Panc1 (cell line): Measurements from ENCODE around the gene TACR1. TPM values are rescaled to one million over a fixed set of nuclear protein-coding genes. Genes with fewer than 3 reads are reported as not detected.

Experiments
- ATAC-seq: fragments of 200-7000 bp; cut with Tn5 transposase; 2 replicates; pipeline ENCODE4 v1.9.1; 2020; ENCODE audit warnings: mild to moderate bottlenecking, moderate library complexity
- BruUV-seq: library from RNA; stranded (reverse); fragments of 400-500 nt; replicated peaks from 2 replicates; lab custom pipeline; 2021; lab: Mats Ljungman, UMichigan
- CTCF ChIA-PET: fragments of 300-600 bp; sonication (Branson Sonifier 250); formaldehyde crosslinking; loops from one replicate; lab custom pipeline; 2022; ENCODE audit warnings: antibody characterized with exemption; lab: Charles Lee
- POLR2A ChIA-PET: fragments of 300-600 bp; sonication (Branson Sonifier 250); formaldehyde crosslinking; loops from one replicate; lab custom pipeline; 2022; ENCODE audit warnings: antibody characterized with exemption; lab: Charles Lee
- DNase-seq: peaks from one replicate; pipeline ENCODE4 v3.0.0-alpha.2; 2010; ENCODE audit warnings: low read depth, low spot score
- H3K27ac ChIP-seq: 2 replicates; pipeline ENCODE4 v1.5.1; 2011; ENCODE audit warnings: mild to moderate bottlenecking, low read length, inconsistent platforms
- H3K27me3 ChIP-seq: fragments of 200-500 bp; sonication (Bioruptor generic); 2 replicates; pipeline ENCODE4 v1.6.0; 2014; ENCODE audit warnings: low read length, inconsistent platforms; ENCODE audit not compliant: control insufficient read depth, insufficient read depth
- H3K36me3 ChIP-seq: fragments of 200-500 bp; sonication (Bioruptor generic); 2 replicates; pipeline ENCODE4 v1.5.1; 2014; ENCODE audit warnings: inconsistent platforms, mild to moderate bottlenecking, low read length, moderate library complexity; ENCODE audit not compliant: control insufficient read depth, insufficient read depth
- H3K4me1 ChIP-seq: 2 replicates; pipeline ENCODE4 v1.5.1; 2011; ENCODE audit warnings: inconsistent platforms, mild to moderate bottlenecking, low read length, moderate library complexity; ENCODE audit not compliant: control insufficient read depth, insufficient read depth
- H3K4me3 ChIP-seq, 2 experiments: 2 replicates each; pipeline ENCODE4 v1.5.1; 2011 to 2012; ENCODE audit warnings: low read depth in 2 of 2, low read length in 2 of 2, mild to moderate bottlenecking in 2 of 2, inconsistent platforms in 1 of 2, moderate library complexity in 1 of 2
- H3K9me3 ChIP-seq: fragments of 200-500 bp; sonication (Bioruptor generic); 2 replicates; pipeline ENCODE4 v1.5.1; 2014; ENCODE audit warnings: low read depth, mild to moderate bottlenecking, inconsistent platforms, low read length, moderate library complexity; ENCODE audit not compliant: control insufficient read depth, insufficient read depth
- POLR2AphosphoS5 ChIP-seq: IDR thresholded peaks from 2 replicates; pipeline ENCODE4 v1.6.1; 2012; ENCODE audit warnings: mild to moderate bottlenecking, low read depth, low read length, moderate library complexity
- SIN3A ChIP-seq: IDR thresholded peaks from 2 replicates; pipeline ENCODE4 v1.6.1; 2012; ENCODE audit warnings: low read depth, mild to moderate bottlenecking, low read length, moderate library complexity, borderline replicate concordance; ENCODE audit not compliant: insufficient read depth
- TCF7L2 ChIP-seq: IDR thresholded peaks from 2 replicates; pipeline ENCODE4 v1.6.1; 2011; ENCODE audit warnings: mild to moderate bottlenecking, low read depth, low read length, inconsistent platforms
- in situ Hi-C: cut with HindIII; loops from 2 replicates; pipeline ENCODE4 v1.10.0; 2016; ENCODE audit warnings: low sequenced_read_pairs, low pct_unique_long_range_greater_than_20kb
- intact Hi-C: fragments of 100-400 bp; cut with micrococcal nuclease; formaldehyde crosslinking; loops from one replicate; pipeline ENCODE4 v1.10.0; 2022; ENCODE audit not compliant: unreplicated experiment
- total RNA-seq: library from RNA; stranded (reverse); gene quantifications from one replicate; pipeline ENCODE4 v1.2.1, GENCODE V29; 2021; ENCODE audit not compliant: unreplicated experiment
- TF ChIP-seq, protein P1 (sequence below): fragments of 450-650 bp; IDR thresholded peaks from 2 replicates; pipeline ENCODE4 v1.5.1; 2017; ENCODE audit warnings: mild to moderate bottlenecking
- TF ChIP-seq, protein P2 (sequence below), 2 experiments: IDR thresholded peaks; 2 replicates each; pipeline ENCODE4 v1.6.1; 2011 to 2012; ENCODE audit warnings: low read depth in 2 of 2, control low read depth in 1 of 2, low read length in 1 of 2, mild to moderate bottlenecking in 1 of 2, moderate library complexity in 1 of 2; ENCODE audit not compliant: insufficient read depth in 1 of 2

The TACR1 gene
- total RNA-seq, 1 experiment from 2014 or later: not detected

DNA sequence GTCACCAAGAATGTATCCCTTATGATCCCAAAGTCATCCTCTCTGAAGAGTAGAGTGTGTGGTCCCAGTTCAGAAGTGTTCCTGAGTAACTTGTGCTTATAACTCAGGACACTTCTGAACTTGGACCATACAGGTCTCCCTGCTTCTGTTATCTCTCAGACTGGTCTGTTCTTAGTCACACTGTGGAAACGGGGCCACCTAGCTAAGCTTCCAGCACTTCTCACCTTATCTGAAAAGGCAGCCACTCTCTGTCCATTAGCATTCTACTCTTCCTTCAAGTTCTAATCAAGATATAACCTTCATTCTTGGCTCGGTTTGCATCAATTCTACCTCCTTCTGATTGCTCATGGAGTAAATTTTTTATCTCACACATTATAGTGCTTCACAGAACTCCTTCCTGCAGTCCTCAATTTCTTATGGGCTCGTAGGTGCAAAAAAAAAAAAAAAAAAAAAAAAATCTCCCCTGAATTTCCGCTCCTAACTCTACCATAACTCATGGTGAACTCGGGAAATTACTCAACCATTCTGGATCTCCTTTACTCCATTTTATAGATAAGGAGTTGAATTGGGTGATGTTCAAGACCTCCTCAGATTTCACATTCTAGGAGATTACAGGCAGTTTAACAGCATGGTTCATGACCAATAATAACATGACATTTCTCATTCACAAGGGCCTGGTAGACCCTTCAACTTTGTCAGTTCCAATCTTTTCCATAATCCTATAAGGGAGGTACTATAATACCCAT, 108.4 kb downstream of the TACR1 start:
- intact Hi-C loops: no loop called here
- no peak for ATAC-seq
- no peak for DNase-seq
- ChIA-PET POLR2A (no interaction called here), CTCF (no interaction called here)
- Histone ChIP-seq H3K27ac (no peak overlapping the region), H3K36me3 (no peaks in the 10 kb centered on the region), H3K9me3 (no peaks in the 10 kb centered on the region), H3K4me3 (no peak overlapping the region), H3K27me3 (no peaks in the 10 kb centered on the region; the same call in 1 of the 2 replicates), H3K4me1 (no peaks in the 10 kb centered on the region)
- BruUV-seq: no TSS peak
- in situ Hi-C loops: no loop called here
- TF ChIP-seq, protein P1, sequence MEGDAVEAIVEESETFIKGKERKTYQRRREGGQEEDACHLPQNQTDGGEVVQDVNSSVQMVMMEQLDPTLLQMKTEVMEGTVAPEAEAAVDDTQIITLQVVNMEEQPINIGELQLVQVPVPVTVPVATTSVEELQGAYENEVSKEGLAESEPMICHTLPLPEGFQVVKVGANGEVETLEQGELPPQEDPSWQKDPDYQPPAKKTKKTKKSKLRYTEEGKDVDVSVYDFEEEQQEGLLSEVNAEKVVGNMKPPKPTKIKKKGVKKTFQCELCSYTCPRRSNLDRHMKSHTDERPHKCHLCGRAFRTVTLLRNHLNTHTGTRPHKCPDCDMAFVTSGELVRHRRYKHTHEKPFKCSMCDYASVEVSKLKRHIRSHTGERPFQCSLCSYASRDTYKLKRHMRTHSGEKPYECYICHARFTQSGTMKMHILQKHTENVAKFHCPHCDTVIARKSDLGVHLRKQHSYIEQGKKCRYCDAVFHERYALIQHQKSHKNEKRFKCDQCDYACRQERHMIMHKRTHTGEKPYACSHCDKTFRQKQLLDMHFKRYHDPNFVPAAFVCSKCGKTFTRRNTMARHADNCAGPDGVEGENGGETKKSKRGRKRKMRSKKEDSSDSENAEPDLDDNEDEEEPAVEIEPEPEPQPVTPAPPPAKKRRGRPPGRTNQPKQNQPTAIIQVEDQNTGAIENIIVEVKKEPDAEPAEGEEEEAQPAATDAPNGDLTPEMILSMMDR: no peak
- no peak for TF ChIP-seq TCF7L2
- TF ChIP-seq POLR2AphosphoS5: no peak
- TF ChIP-seq SIN3A: no peak
- TF ChIP-seq, protein P2, sequence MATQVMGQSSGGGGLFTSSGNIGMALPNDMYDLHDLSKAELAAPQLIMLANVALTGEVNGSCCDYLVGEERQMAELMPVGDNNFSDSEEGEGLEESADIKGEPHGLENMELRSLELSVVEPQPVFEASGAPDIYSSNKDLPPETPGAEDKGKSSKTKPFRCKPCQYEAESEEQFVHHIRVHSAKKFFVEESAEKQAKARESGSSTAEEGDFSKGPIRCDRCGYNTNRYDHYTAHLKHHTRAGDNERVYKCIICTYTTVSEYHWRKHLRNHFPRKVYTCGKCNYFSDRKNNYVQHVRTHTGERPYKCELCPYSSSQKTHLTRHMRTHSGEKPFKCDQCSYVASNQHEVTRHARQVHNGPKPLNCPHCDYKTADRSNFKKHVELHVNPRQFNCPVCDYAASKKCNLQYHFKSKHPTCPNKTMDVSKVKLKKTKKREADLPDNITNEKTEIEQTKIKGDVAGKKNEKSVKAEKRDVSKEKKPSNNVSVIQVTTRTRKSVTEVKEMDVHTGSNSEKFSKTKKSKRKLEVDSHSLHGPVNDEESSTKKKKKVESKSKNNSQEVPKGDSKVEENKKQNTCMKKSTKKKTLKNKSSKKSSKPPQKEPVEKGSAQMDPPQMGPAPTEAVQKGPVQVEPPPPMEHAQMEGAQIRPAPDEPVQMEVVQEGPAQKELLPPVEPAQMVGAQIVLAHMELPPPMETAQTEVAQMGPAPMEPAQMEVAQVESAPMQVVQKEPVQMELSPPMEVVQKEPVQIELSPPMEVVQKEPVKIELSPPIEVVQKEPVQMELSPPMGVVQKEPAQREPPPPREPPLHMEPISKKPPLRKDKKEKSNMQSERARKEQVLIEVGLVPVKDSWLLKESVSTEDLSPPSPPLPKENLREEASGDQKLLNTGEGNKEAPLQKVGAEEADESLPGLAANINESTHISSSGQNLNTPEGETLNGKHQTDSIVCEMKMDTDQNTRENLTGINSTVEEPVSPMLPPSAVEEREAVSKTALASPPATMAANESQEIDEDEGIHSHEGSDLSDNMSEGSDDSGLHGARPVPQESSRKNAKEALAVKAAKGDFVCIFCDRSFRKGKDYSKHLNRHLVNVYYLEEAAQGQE (IDR thresholded peaks at IDR 0.05; ENCODE audit: insufficient read depth in 1 of 2, low read depth in 2 of 2, low read length in 1 of 2): no peak

DNA sequence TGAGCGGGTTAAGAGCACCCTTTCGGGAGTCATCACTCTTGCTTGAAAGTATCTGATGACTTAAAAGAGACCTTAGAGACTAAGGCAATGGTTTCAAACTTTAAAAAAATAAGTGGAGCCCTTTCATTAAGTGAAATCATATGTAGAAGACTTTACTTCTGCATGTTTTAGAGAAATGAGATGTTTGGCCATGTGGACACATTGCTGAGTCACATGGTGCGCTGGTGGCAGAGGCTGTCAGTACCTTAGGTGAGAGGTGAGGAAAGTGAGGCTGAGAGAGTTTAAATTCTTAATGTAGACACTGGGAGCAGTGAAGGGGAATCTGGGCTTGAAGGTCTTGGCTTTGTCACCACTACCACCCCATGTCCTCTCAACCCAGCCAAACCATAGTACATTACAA, 109.8 kb downstream of the TACR1 start:
- TF ChIP-seq TCF7L2 (no peak), POLR2AphosphoS5 (no peak), SIN3A (no peak)
- TF ChIP-seq, protein P1: no peak
- TF ChIP-seq, protein P2 (IDR thresholded peaks at IDR 0.05; ENCODE audit: insufficient read depth in 1 of 2, low read depth in 2 of 2, low read length in 1 of 2): no peak
- POLR2A ChIA-PET: no interaction called here
- CTCF ChIA-PET: no interaction called here
- Histone ChIP-seq H3K27ac (no peak overlapping the region), H3K36me3 (no peaks in the 10 kb centered on the region), H3K9me3 (no peaks in the 10 kb centered on the region), H3K4me1 (no peaks in the 10 kb centered on the region), H3K4me3 (no peak overlapping the region), H3K27me3 (no peaks in the 10 kb centered on the region; the same call in 1 of the 2 replicates)
- ATAC-seq (no peak), DNase-seq (no peak)
- intact Hi-C loops: no loop called here
- no TSS peak for BruUV-seq
- in situ Hi-C loops: no loop called here
